BJ (cell line): ENCODE results near the gene KRTAP25-1. TPM values are rescaled to one million over a fixed set of nuclear protein-coding genes. Genes with fewer than 3 reads are reported as not detected.

ENCODE experiments used
- CTCF ChIA-PET: fragments of 350-600 bp; formaldehyde crosslinking; extraction: SDS; loops from one replicate; lab custom pipeline; 2021; ENCODE audit warnings: antibody characterized with exemption, inconsistent platforms; lab: Yijun Ruan, JAX
- POLR2A ChIA-PET: fragments of 300-600 bp; sonication (Branson Sonifier 250); formaldehyde crosslinking; extraction: SDS; loops from one replicate; lab custom pipeline; 2021; ENCODE audit warnings: antibody characterized with exemption; lab: Charles Lee
- DNase-seq: peaks from one replicate; pipeline ENCODE4 v3.0.0-alpha.2; 2011; ENCODE audit warnings: low read depth
- H3K27me3 ChIP-seq: 2 replicates; pipeline ENCODE4 v1.6.0; 2011; ENCODE audit warnings: low read length; ENCODE audit not compliant: control insufficient read depth, insufficient read depth
- H3K36me3 ChIP-seq: 2 replicates; pipeline ENCODE4 v1.5.1; 2011; ENCODE audit warnings: low read length; ENCODE audit not compliant: control insufficient read depth, insufficient read depth
- H3K4me3 ChIP-seq: 2 replicates; pipeline ENCODE4 v1.5.1; 2011; ENCODE audit warnings: low read depth, mild to moderate bottlenecking, control low read depth, low read length
- polyA plus RNA-seq: library from polyadenylated mRNA; depleted of rRNA; stranded (reverse); fragments of >200 nt; gene quantifications from 2 replicates; pipeline ENCODE4 v1.2.3, GENCODE V29; 2011; rRNA removed
- TF ChIP-seq, protein P1 (sequence below): IDR thresholded peaks from 2 replicates; pipeline ENCODE4 v1.5.1; 2011; ENCODE audit warnings: low read depth, mild to moderate bottlenecking, control low read depth, inconsistent platforms, low read length, moderate library complexity; ENCODE audit not compliant: insufficient read depth

KRTAP25-1 gene
- polyA plus RNA-seq, 1 experiment = not detected

DNA sequence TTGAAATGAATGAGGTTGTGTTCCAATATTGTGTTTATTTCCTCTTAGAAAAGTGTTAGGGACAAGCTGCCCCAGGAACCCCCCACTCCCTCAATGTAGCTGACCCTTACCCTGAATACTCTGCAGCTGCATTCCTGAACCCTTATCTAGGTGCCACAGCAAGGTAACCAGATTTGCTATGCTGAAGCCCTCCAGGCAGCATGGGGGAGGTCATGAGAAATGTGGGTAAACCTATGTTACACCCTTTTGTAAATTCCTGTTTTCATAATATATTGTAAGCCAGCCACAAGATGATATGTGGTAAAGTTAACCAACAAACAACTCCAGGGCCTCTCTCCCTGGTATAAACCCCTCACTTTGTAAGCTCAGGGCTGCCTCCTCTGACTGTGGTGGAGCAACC, 45.6 kb downstream of the KRTAP25-1 start:
- CTCF ChIA-PET = interaction anchor here (1.1 to 1.4 kb wide), 2 partner anchors 8 to 200 kb away, joined by 3 to 4 read pairs; no protein-coding TSS in a partner anchor
- Histone ChIP-seq H3K36me3 (no peaks in the 10 kb centered on the region), H3K27me3 (no peaks in the 10 kb centered on the region), H3K4me3 (no peak overlapping the region)
- DNase-seq = no peak
- POLR2A ChIA-PET = no interaction called here
- TF ChIP-seq, protein P1, sequence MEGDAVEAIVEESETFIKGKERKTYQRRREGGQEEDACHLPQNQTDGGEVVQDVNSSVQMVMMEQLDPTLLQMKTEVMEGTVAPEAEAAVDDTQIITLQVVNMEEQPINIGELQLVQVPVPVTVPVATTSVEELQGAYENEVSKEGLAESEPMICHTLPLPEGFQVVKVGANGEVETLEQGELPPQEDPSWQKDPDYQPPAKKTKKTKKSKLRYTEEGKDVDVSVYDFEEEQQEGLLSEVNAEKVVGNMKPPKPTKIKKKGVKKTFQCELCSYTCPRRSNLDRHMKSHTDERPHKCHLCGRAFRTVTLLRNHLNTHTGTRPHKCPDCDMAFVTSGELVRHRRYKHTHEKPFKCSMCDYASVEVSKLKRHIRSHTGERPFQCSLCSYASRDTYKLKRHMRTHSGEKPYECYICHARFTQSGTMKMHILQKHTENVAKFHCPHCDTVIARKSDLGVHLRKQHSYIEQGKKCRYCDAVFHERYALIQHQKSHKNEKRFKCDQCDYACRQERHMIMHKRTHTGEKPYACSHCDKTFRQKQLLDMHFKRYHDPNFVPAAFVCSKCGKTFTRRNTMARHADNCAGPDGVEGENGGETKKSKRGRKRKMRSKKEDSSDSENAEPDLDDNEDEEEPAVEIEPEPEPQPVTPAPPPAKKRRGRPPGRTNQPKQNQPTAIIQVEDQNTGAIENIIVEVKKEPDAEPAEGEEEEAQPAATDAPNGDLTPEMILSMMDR = no peak

DNA sequence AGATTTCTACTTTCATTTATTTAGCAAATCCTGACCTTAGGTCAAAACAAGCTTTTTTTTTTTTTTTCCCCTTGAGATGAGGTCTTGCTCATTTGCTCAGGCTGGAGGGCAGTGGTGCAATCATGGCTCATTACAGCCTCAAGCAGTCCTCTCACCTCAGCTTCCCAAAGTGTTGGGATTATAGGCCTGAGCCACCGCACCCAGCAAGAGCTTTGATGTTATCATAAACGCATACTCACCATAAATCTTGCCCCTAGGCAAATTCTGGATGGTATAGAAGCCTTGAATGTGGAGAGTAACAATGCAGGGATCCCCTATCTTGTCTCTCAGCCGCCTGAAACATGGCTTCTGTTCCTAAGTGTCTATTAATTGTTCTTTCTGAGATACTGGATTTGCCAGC, 48.7 kb downstream of the KRTAP25-1 start:
- ChIA-PET POLR2A (no interaction called here), CTCF (no interaction called here)
- H3K36me3 ChIP-seq = no peaks in the 10 kb centered on the region
- DNase-seq = no peak
- H3K4me3 ChIP-seq = no peak overlapping the region
- TF ChIP-seq, protein P1 = no peak
- H3K27me3 ChIP-seq = no peaks in the 10 kb centered on the region

Other genes starting within 250 kb of the KRTAP25-1 start
- not detected in 2 replicates for gene CLDN17, start 122.7 kb downstream of the KRTAP25-1 start, polyA plus RNA-seq
- not detected in 2 replicates for gene CLDN8, start 73.4 kb downstream of the KRTAP25-1 start, polyA plus RNA-seq
- gene KRTAP24-1, start 6.6 kb downstream of the KRTAP25-1 start, polyA plus RNA-seq = not detected in 2 replicates
- gene KRTAP26-1, start 30.8 kb upstream of the KRTAP25-1 start, polyA plus RNA-seq = not detected in 2 replicates
- not detected in 2 replicates for gene KRTAP27-1, start 48.2 kb upstream of the KRTAP25-1 start, polyA plus RNA-seq
- gene KRTAP23-1, start 59.1 kb upstream of the KRTAP25-1 start, polyA plus RNA-seq = not detected in 2 replicates
- not detected in 2 replicates for gene KRTAP13-2, start 82.8 kb upstream of the KRTAP25-1 start, polyA plus RNA-seq
- not detected in 2 replicates for gene KRTAP13-1, start 106.5 kb upstream of the KRTAP25-1 start, polyA plus RNA-seq
- gene KRTAP13-3, start 136.4 kb upstream of the KRTAP25-1 start, polyA plus RNA-seq = not detected in 2 replicates
- not detected in 2 replicates for gene KRTAP13-4, start 140.7 kb upstream of the KRTAP25-1 start, polyA plus RNA-seq
- not detected in 2 replicates for gene KRTAP15-1, start 150.8 kb upstream of the KRTAP25-1 start, polyA plus RNA-seq
- gene KRTAP19-1, start 190.9 kb upstream of the KRTAP25-1 start, polyA plus RNA-seq = not detected in 2 replicates
- gene KRTAP19-2, start 197.9 kb upstream of the KRTAP25-1 start, polyA plus RNA-seq = not detected in 2 replicates
- not detected in 2 replicates for gene KRTAP19-3, start 202.5 kb upstream of the KRTAP25-1 start, polyA plus RNA-seq
- gene KRTAP19-4, start 207.7 kb upstream of the KRTAP25-1 start, polyA plus RNA-seq = not detected in 2 replicates
- gene KRTAP19-5, start 212.6 kb upstream of the KRTAP25-1 start, polyA plus RNA-seq = not detected in 2 replicates